HTERT RPE-1 (cell line): Measurements from ENCODE around the gene UNC79.

Experiments
- in situ Hi-C: fragments of 300-500 bp; cut with MboI; formaldehyde crosslinking; loops from 4 replicates; pipeline ENCODE4 v1.14.3; 2020; ENCODE audit warnings: low sequenced_read_pairs

The UNC79 gene

DNA sequence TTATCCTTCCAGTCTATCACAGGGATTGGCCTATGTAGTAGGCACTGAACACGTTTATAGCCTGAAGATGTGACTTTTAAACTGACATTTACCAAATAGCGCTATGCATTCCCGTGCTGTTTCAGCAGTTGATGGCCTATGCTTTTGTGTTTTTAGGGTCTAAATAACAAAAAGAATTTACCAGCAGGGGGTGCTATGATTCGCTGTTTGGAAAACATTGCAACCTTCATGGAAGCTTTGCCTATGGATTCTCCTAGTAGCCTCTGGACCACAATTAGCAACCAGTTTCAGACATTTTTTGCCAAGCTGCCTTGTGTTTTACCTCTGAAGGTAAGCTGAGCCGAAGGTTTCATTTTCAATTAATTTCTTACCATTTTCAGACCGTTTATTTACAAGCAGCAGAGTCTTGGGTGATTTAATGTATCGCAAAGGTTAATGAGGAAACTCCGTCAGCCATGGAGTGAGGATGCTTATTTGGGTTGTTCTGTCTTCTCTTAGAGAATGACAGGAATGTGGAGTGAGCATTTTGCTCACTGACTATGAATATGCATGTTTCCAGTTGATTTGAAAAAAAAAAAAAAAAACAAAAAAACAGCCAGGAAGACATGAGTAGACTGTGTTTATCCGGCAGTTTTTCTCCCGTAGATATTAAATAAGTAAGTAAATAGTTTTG is 224.5 kb downstream of the UNC79 start:
- in situ Hi-C loops: no loop called here

- in situ Hi-C loops: no loop called here
These were observed 227.1 kb downstream of the UNC79 start for GRCh38 chr14:93657875-93658274.

- in situ Hi-C loops: no loop called here
These were observed 232.6 kb downstream of the UNC79 start for GRCh38 chr14:93663317-93663716.

GRCh38 chr14:93665169-93665568 is 234.4 kb downstream of the UNC79 start:
- in situ Hi-C loops: no loop called here

GRCh38 chr14:93669632-93670031 is 238.9 kb downstream of the UNC79 start:
- in situ Hi-C loops: no loop called here

- in situ Hi-C loops: no loop called here
These were observed 243.6 kb downstream of the UNC79 start for GRCh38 chr14:93674343-93674742.

- in situ Hi-C loops: no loop called here
These were observed 244.9 kb downstream of the UNC79 start for GRCh38 chr14:93675651-93676050.

DNA sequence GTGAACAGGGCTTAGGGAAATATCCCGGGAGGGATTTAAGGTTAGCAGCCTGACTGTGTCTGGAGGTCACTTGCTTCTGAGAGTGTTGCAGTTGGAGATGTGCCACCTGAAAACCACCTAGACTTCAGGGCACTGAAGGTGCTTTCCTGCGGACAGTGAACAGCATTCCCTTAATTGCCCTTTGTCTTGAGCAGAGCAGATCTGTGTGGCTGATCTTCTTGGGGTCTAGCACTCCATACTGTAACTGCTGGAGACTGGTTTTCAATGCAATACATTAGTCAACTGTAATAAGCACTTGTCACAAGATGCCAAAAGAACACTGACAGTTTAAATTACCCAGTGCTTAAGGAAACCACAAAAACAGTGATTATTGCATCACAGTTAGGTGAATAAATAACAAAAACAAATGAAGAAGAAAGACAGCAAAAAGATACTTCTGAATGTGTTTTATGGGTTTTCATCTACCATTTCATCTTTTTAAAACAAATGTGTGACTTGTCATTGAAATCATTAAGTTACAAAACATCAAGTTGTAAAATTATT is 245.7 kb downstream of the UNC79 start:
- in situ Hi-C loops: no loop called here

GRCh38 chr14:93682459-93682858 is 251.7 kb downstream of the UNC79 start:
- in situ Hi-C loops: no loop called here

- in situ Hi-C loops: no loop called here
These were observed 252.5 kb downstream of the UNC79 start for GRCh38 chr14:93683226-93683625.

- in situ Hi-C loops: no loop called here
These were observed 254.6 kb downstream of the UNC79 start for GRCh38 chr14:93685121-93685895.

- in situ Hi-C loops: no loop called here
These were observed 255.5 kb downstream of the UNC79 start for GRCh38 chr14:93686268-93686667.

- in situ Hi-C loops: no loop called here
These were observed 257.5 kb downstream of the UNC79 start for GRCh38 chr14:93688239-93688666.

DNA sequence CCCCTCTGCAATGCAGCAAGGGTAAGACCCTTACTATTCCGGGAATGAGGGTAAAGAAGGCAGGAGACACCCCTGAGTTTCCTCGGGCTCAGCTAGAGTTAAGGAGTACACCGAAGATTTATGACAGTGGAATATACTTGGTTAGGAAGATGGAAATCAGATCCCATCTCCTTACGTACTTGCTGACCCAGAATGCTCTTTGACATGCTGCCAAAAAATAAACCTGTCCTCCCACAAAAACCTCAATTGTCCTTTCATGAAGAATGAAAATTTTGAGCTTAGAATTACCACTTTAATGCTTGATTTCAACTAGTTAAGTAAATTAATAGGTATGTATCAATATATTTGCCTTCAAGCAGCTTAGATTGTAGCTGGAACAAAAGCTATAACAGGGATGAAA is 258.1 kb downstream of the UNC79 start:
- in situ Hi-C loops: no loop called here

GRCh38 chr14:93690146-93690545 is 259.4 kb downstream of the UNC79 start:
- in situ Hi-C loops: no loop called here

DNA sequence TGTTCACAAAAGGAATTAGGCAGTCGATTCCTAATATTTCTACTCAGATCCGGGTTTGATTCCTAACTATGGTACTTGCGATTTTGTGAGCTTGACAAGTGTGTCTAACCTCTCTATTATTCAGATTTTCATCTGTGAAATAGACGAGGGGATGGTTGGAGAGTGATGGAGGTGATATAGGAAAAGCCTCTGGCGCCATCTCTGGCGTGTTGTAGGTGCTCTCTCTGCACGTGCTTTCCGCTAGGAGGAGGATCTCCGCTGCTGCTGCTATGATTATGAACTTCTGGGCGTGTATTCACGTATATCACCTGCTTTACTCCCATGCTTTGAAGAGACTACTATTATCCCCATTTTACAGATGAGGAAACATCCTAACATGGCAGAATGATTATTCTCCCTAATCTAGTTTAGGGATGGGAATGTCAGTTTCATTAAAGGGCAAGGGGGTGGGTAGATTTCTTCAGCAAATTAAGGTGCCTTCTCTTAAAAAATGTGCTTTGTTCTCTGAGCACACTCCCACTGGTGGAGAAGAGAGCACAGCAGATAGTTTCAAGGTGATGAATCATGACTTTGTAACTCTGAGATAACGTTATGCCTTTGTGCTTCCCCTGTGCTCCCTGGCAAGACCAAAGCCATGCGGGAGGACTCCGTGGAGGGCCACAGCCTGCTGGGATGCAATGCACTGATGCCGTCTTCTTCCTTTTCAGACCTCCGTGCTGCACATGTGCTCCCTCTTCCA is 260.5 kb downstream of the UNC79 start:
- in situ Hi-C loops: no loop called here

GRCh38 chr14:93693914-93694313 is 263.2 kb downstream of the UNC79 start:
- in situ Hi-C loops: no loop called here

- in situ Hi-C loops: no loop called here
These were observed 270.2 kb downstream of the UNC79 start for GRCh38 chr14:93700928-93701327.

DNA sequence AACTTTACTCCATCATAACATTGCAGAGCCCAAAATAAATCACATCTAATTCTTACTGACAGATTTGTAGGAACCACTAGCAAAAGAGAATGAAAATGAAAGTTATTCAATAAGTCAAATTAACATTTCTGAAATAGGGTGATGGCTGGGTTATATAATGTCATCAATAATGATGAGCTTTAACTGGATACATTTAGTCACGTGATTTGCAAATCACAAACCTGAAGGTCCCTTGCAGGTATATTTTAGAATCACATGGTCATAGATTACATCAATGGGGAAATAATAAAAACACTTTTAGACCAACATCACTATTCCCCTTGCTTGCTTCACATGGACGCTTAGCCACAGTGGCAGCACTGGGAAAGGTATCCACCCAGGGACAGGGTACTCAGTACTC is 270.8 kb downstream of the UNC79 start:
- in situ Hi-C loops: no loop called here

- in situ Hi-C loops: no loop called here
These were observed 272.2 kb downstream of the UNC79 start for GRCh38 chr14:93702946-93703345.

DNA sequence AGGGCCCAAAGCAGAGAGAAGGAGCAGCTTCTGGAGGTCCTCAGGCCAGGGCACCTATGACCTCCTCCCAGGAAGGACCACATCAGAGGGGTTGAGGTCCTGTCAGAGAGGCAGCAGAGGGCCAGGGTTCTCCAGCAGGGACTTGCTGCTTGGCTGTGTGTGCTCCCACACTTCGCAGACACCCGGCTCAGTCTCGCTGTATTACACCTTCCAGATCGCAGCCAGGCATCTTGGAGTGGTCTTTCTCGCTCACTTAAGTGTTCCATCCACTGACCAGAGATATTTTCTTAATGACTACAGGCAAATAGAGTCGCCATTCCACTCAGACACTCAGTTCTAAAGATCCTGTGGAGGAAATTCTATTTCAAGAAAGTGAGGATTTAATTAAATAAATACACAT is 273.2 kb downstream of the UNC79 start:
- in situ Hi-C loops: no loop called here
